ENCODE measurements around the gene F10. TPM values are rescaled to one million over a fixed set of nuclear protein-coding genes. Genes with fewer than 3 reads are reported as not detected.
A peak's percentile ranks its signal among the peaks of the same experiment; 100 is the strongest.

F10 gene
- total and polyA plus RNA-seq, 2 of the 13 experiments (the other 11 are each of a cell fraction or from before 2014, with no cell fraction given), result 58.4 to 237 TPM

GRCh38 chr13:113122550-113123225 is at the start of gene F10 (continued):
- TF ChIP-seq ZHX1 (CRISPR knock-in tag; IDR thresholded peaks at IDR 0.05; ENCODE audit: low read depth) (no peak), ZBTB26 (CRISPR knock-in tag; IDR thresholded peaks at IDR 0.05; ENCODE audit: borderline replicate concordance) (peak; percentile 74), TRIM24 (CRISPR knock-in tag; IDR thresholded peaks at IDR 0.05) (no peak), NFYC (CRISPR knock-in tag; IDR thresholded peaks at IDR 0.05) (peak; percentile 76), PRPF4 (IDR thresholded peaks at IDR 0.05; ENCODE audit: low read depth, low read length, poor library complexity, severe bottlenecking) (no peak), FLYWCH1 (CRISPR knock-in tag; IDR thresholded peaks at IDR 0.05) (no peak), ZMAT5 (CRISPR knock-in tag; IDR thresholded peaks at IDR 0.05; ENCODE audit: borderline replicate concordance, low read depth) (no peak), TFDP2 (CRISPR knock-in tag; IDR thresholded peaks at IDR 0.05) (peak; percentile 53; the same call in 1 of the 2 replicates), ZBTB44 (CRISPR knock-in tag; IDR thresholded peaks at IDR 0.05) (no peak), GFI1 (CRISPR knock-in tag; IDR thresholded peaks at IDR 0.05; ENCODE audit: borderline replicate concordance) (no peak; the same call in 1 of the 2 replicates), GATAD1 (CRISPR knock-in tag; IDR thresholded peaks at IDR 0.05) (peak; percentile 72), KDM5B (CRISPR knock-in tag; IDR thresholded peaks at IDR 0.05; ENCODE audit: borderline replicate concordance) (peak; percentile 88; the same call in 1 of the 2 replicates), ZBTB8A (CRISPR knock-in tag; IDR thresholded peaks at IDR 0.05; ENCODE audit: borderline replicate concordance, low read depth) (0 out of 2 replicates have a peak, but pooled peaks have one; percentile 41), TOE1 (CRISPR knock-in tag; IDR thresholded peaks at IDR 0.05) (no peak), RXRA (CRISPR knock-in tag; IDR thresholded peaks at IDR 0.05) (peak; percentile 76; the same call in 1 of the 2 replicates), ZMAT3 (CRISPR knock-in tag; conservative IDR thresholded peaks at IDR 0.05) (0 out of 2 replicates have a peak, but pooled peaks have one; percentile 41), CCAR2 (optimal IDR thresholded peaks at IDR 0.05; ENCODE audit: low read depth, low read length) (no peak), NFE2 (CRISPR knock-in tag; IDR thresholded peaks at IDR 0.05) (no peak), NR1H2 (CRISPR knock-in tag; IDR thresholded peaks at IDR 0.05; ENCODE audit: borderline replicate concordance, low read depth) (no peak), ZFAT (CRISPR knock-in tag; conservative IDR thresholded peaks at IDR 0.05) (no peak), PHB2 (IDR thresholded peaks at IDR 0.05; ENCODE audit: partially characterized antibody) (no peak), ZNF556 (CRISPR knock-in tag; IDR thresholded peaks at IDR 0.05; ENCODE audit: borderline replicate concordance) (peak; percentile 89), ZNF703 (CRISPR knock-in tag; IDR thresholded peaks at IDR 0.05; ENCODE audit: borderline replicate concordance) (no peak)
